Nephron progenitor cell (in vitro differentiated cells): Measurements from ENCODE around the gene CTNND1.

ENCODE experiments used
- DNase-seq: peaks from one replicate; pipeline ENCODE4 v3.0.0; 2021
- H3K27ac Mint-ChIP-seq: 2 replicates; pipeline ENCODE4 v1.8.0; 2021; ENCODE audit warnings: mild to moderate bottlenecking, moderate library complexity, mixed read lengths
- H3K27me3 Mint-ChIP-seq: 2 replicates; pipeline ENCODE4 v1.8.0; 2021; ENCODE audit warnings: mild to moderate bottlenecking, low read depth, mixed read lengths; ENCODE audit not compliant: poor library complexity
- H3K36me3 Mint-ChIP-seq: 2 replicates; pipeline ENCODE4 v1.8.0; 2021; ENCODE audit warnings: low read depth, mixed read lengths
- H3K4me1 Mint-ChIP-seq: 2 replicates; pipeline ENCODE4 v1.8.0; 2021; ENCODE audit warnings: mixed read lengths
- H3K4me3 Mint-ChIP-seq: 2 replicates; pipeline ENCODE4 v1.8.0; 2021; ENCODE audit warnings: mild to moderate bottlenecking, moderate library complexity, mixed read lengths
- H3K9me3 Mint-ChIP-seq: 2 replicates; pipeline ENCODE4 v1.8.0; 2021; ENCODE audit warnings: mild to moderate bottlenecking, moderate library complexity, mixed read lengths
- CTCF ChIP-seq: fragments of 200-600 bp; sonication (generic); IDR thresholded peaks from 2 replicates; pipeline ENCODE4 v1.5.0; 2021; ENCODE audit warnings: antibody characterized with exemption

Gene CTNND1

DNA sequence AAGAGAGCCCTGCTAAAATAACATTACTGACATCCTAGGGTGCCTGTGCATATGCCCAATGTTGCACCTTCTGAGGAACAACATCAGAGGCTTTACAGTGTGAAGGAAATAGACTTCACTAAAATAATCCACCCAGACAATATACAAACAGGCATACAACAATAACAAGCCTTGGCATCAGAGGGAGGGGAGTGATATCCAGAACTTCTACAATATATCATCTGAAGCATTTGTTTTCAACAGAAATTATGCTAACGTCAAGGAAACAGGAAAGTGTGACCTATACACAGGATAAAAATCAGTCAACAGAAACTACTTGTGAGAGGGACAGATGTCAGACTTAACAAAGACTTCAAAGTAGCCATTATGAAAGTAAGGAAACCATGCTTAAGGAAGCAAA lies 81.3 kb downstream of the CTNND1 start:
- TF ChIP-seq CTCF: no peak
- H3K36me3 Mint-ChIP-seq: no peaks in the 10 kb centered on the region
- no peaks in the 10 kb centered on the region for H3K27me3 Mint-ChIP-seq
- no peak for DNase-seq
- no peak overlapping the region for H3K27ac Mint-ChIP-seq
- H3K4me3 Mint-ChIP-seq: no peak overlapping the region
- no peaks in the 10 kb centered on the region for H3K4me1 Mint-ChIP-seq
- H3K9me3 Mint-ChIP-seq: no peaks in the 10 kb centered on the region

DNA sequence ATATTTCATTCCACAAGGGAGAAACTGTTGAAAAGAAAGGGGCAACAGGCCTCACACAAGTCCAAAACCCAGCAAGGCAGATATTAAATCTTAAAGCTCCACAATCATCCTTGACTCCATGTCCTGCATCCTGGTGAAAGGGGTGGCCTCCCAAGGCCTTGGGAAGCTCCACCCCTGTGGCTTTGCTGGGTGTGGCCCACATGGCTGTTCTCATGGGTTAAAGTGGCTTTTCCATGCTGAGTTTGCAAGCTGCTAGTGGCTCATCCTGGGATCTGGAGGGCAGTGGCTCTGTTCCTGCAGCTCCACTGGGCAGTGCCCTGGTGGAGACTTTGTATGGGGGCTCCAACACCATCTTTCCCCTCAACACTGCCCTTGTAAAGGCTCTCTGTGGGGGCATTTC lies 106.4 kb downstream of the CTNND1 start:
- TF ChIP-seq CTCF: no peak

DNA sequence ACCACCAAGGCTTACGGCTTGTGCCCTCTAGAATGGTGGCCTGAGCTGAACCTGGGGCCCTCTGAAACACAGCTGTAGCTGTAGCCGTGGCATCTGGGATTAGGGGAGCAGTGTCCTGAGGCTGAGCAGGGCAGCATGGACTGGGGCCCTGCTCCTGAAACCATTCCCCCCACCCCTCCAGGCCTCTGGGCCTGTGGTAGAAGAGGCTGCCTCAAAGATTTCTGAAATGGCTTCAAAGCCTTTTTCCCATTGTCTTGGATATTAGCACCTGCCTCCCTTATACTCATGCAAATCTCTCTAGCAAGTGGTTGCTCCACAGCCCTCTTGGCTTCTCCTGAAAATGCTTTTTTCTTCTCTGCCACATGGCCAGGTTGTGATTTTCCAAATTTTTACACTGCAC lies 106.9 kb downstream of the CTNND1 start:
- DNase-seq: no peak
- TF ChIP-seq CTCF: no peak
- Mint-ChIP-seq H3K4me3 (no peak overlapping the region), H3K27ac (no peak overlapping the region), H3K36me3 (no peaks in the 10 kb centered on the region), H3K4me1 (no peaks in the 10 kb centered on the region), H3K27me3 (peaks cover 7% of the 10 kb centered on the region), H3K9me3 (peaks cover 4% of the 10 kb centered on the region)

More for the DNA sequence above, 106.4 kb downstream of the CTNND1 start:
- Mint-ChIP-seq H3K27me3 (peaks cover 5% of the 10 kb centered on the region), H3K4me3 (no peak overlapping the region), H3K4me1 (no peaks in the 10 kb centered on the region), H3K36me3 (no peaks in the 10 kb centered on the region), H3K27ac (no peak overlapping the region), H3K9me3 (peaks cover 4% of the 10 kb centered on the region)
- DNase-seq: no peak
